Epidermal melanocyte (primary cell): Measurements from ENCODE around the gene ADAMTSL3.

Experiments
- DNase-seq: peaks from one replicate; pipeline ENCODE4 v3.0.0; 2011; ENCODE audit warnings: low spot score; ENCODE audit not compliant: insufficient read length

ADAMTSL3 gene

DNA sequence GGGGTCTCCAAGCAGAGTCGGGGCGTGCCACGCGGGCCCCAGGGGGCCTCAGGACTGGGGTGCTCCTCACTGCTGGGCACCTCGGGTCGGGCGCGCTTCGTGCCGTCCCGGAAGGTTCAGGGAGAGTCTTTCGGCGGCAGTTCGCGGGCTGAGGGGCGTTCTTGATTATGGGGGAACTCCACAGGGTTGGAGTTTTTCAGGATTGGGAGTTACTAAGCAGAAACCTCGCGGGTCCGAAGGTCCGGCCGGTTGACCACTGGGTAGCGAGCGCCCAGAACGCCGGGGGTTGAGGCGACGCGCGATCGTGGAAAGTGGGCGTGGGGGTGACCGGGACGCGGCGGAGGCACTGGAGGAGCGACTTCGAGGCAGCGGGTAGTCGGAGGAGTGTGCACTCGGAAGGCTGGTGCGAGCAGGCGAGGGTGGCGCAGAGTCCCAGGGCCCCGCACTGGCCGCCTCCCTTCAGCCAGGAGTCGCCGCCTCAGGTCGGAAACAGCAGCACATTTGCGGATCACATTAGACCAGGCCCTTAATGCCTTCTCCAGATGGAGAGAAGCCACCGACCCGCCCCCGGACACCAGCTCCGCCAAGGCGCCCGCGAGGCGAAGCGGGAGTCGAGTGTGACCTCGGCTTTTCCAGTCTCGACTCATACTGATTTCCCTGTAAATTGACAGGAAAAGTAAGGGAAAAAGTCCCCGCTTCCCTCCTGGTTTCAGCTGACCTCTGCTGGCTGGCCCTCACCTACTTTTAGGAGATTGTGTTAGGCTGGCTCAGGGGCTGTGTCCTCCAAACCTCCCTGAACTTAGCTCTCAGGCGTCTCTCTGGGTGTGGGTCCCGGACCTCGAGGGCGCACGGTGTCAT is 685 bp downstream of the ADAMTSL3 start:
- DNase-seq = no peak

DNA sequence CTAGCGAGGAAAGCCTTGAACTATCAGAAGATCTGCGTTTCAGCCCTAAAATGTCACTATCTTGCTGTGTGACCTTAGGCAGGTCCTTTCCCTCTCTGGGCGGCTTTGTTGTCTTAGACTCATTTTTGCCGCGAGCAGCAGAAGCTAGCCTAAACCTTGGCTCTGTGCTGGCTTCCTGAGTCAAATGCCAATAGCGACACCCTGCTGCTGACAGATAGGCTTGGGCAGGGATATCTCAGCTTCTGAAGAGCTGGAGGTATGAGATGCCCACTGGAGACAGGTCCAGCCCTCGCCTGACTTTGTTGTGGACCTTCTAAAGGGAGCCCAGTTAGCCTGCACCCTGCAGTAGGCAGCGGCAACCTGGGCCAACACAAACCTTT is 1.3 kb downstream of the ADAMTSL3 start:
- no peak for DNase-seq

DNA sequence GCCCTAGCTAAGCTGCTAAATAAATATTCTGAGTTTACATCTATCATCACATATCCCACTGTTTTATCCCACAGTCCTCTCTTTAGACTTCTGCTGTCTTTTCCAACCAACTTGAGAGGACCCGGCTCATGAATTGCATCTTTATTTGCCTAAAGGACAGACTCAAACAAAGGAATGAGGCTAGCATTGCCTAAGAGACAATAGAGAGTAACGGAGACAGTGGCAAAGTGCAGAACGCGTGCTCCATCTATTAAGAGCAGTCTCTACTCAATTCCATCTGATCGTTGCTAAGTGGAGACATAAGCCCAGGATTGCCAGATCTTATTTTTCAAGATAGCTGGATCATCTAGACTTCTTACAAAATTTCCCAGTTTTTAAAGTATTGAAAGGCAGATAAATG is 2.3 kb downstream of the ADAMTSL3 start:
- DNase-seq = no peak

DNA sequence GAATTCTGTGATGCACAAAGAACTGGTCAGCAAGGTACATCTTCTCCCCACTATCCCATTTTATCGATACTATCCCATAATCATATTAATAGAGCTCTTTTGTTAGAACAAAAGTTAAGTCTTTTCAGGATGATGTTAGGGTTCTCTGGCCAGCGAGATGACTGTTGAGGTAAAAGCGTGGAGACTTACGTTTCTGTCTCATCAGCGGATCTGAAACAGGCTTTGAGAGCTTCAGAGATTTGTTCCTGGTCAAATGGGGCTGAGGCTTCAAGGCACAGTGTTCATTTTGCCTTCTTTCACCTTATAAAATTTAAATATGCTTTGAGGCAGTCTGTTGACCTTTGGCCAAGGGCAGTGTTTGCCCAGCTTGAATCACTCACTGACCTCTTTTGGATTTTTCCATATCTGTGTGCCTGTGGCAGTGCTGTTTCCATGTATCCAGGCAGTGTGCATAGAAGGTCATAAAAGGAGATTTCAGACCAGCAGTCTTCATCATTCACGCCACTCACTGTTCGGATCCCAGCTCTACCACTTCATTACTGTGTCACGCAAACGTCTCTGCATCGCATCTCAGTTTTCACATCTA is 3.1 kb downstream of the ADAMTSL3 start:
- DNase-seq = no peak

DNA sequence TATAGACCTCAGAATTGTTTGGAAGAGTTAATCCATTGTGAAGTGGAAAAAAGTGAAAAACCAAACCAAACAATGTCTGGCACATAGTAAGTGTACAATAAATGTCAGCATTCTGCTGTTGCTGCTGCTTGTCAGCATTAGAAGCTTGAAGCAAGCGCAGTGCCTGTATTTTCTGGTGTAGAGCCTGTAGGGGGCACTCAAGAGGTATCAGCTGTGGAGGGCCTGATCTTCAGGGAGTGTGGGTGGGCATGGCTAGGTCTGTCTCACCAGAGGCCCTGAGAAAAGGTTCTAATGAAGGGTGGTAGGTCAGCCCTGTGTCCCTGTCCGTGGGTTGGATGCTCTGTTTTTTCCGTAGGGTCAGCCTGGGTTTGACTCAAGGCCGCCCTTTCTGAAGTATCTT is 3.6 kb downstream of the ADAMTSL3 start:
- DNase-seq = no peak

DNA sequence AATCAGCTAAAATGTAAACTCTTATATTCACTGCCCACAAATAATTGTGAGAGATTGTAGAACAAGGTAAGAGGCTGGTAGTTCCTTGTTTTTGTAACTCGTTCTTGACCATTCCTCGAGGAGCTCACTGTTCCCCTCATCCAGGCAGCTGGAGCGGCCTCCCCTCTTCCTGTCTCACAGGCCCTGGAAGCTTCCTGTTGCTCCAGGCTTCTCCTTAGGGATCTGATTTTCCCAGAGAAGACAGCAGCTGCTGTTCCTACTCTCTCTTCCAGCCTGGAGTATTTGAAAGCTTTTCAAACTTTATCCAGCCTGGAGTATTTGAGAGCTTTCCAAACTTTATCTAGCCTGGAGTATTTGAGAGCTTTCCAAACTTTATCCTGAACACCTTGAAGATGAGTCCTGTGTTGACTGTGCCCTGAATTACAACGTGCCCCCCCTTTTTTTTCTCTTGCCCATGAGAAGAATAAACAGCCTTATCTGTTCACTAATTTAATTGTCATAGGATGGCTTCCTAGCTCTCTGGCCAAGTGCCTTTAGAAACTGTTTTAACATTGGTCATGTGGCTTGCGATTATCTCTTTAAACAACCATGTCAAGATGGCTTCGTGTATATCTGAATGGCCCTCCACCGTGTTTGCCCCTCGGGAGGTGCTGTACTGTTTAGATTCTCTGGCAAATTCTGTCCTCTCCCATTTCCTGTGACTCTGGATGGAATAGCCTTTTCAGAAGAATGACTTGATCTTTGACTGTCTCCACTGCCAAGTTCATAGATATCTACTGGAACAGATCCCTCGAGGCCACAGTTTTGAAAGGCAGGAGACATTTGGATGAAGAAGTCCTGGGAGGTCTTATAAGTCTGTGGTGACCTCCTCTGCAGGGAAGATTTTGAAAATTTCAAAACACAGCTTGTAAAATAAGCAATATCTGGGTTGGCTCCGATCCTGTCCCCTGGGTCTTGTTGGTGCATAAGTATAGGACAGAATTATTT is 4.8 kb downstream of the ADAMTSL3 start:
- DNase-seq = no peak

DNA sequence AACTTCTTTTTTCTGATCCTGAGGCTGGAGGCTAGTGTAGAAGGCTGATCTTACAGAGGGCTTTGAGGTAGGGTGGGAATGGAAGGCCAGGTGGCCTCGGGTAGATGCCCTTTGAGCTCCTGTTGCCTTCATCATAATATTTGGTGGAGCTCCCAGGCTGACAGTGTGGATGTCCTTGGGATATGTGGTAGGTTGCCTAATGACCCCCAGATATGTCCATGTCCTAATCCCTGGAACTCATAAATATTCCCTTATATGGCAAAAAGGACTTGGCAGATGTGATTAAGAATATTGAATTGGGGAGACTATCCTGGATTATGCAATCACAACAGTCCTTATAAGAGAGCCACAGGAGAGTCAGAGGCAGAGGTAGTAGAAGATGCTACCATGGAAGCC is 5.5 kb downstream of the ADAMTSL3 start:
- DNase-seq = no peak

DNA sequence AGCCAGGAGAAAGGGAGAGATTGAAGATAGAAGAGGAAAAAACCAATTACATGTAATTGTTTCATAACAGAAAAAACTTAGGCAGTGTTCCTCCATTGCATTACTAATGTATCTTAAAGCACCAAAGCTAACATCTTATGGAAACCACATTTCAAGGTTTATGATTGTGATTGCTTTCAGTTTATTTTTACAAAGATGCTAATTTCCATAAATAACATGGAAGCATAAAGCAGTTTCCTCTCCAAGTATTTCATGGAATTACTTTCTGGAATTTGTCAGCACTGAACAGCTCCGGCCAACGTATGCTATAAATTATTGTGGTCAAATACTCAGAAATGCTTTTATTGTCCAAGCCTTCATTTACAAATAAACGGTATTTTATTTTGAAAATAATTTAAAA is 11.6 kb downstream of the ADAMTSL3 start:
- no peak for DNase-seq

DNA sequence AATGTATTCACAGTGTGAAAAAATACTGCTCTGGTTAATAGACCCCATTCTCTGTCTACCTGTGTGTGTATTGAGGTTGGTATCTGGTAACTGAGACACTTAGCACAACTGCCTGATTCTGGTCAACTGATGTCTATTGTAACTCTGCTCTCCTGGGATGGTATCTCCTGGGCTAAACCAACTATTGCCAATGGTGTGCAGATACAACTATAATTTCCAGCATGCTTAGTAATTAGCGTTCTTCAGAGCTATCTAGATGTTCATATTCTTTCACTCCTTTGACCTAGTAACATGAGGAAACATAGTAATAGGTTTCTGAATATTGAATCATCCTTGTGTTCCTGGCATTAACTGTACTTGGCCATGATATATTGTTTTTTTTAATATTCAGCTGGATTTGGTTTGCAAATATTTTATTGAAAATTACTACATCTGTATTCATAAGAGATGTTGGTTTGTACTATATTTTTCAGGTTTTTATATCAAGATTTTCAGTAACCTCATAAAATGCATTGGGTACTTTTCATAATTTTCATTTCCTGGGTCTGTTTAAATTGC is 16.8 kb downstream of the ADAMTSL3 start:
- no peak for DNase-seq

DNA sequence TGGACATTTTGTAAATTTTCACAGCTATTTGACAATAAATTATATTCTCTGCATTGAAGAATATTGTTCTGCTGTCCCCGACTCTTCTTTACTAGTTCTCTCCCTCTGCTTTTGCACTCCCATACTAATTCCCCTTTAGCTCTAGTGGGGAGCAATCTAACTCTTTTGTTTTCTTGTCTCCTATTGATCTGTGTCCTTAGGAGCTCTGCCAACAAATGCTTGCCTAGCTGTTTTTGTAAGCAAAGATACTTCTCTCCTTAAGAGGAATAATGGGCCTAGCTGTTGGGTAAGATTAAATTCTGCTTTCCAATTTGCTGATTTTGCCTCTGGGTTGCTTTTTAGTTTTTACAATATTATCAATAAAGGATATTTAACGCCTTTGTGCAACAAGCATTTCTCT is 17.7 kb downstream of the ADAMTSL3 start:
- DNase-seq = no peak

DNA sequence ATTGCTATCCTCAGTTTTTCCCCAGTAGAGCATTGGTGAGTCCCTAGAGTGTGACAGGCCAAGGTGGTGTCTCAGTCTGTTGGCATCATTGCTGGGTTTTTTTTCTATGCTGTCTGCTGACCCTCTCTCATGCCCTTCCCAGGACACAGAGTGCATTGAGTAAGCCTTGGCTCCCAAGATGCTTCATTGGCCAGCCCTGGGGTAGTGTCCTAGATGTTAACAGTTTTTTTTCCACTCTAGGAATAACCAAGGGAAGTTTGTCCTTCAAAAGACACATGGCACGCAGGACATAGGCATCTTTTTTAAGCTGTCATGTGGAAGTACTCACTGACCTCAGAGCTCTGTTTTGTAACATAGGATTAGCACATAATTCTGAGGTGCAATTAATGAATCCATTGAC is 19.5 kb downstream of the ADAMTSL3 start:
- no peak for DNase-seq

DNA sequence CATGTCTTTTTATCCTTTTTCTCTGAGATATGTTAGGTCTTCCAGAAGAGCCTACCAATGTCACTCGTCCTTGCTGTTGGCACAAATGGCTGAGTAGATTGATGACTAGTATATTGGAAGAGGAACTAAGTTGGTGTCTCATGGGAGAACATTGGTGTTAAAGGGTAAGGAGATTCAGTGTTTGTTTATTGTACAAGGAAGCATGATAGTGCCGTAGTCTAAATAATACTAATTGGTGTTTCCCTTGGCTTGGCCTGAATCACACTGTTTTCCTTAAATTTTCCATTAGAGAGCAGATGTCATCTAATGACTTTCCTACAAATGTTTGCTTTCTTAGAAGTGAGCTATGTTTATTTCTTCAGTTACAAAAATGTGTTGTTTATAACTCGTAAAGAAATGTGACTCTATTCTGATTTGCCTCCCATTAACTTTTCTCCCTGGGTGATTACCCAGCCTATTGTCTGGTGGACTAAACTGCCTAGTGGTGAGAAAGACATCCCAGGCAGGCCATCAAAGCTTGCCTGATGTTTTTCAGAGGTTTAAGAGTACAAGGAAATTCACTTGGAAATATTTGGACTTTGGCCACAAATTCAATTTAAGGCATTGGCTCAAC is 28.7 kb downstream of the ADAMTSL3 start:
- DNase-seq = no peak

DNA sequence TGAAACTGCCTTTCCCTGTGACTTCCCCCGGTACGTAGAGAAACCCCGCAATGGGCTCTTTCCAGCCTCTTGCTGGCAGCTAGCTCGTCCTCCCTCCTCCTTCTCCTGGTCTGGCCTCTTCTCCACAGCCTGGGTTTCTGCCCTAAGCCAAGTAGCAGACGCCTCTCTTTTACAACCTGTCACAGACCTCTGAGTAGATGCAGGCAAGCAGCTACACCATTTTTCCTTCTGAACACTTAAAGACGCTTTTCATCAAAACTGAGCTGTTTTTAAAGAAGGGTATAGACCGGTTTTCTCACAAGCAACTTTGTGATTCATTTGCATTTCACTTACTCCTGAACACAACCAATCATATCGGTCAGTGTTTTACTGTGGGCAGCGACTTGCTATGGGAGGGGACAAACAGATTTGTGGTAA is 32.0 kb downstream of the ADAMTSL3 start:
- no peak for DNase-seq

DNA sequence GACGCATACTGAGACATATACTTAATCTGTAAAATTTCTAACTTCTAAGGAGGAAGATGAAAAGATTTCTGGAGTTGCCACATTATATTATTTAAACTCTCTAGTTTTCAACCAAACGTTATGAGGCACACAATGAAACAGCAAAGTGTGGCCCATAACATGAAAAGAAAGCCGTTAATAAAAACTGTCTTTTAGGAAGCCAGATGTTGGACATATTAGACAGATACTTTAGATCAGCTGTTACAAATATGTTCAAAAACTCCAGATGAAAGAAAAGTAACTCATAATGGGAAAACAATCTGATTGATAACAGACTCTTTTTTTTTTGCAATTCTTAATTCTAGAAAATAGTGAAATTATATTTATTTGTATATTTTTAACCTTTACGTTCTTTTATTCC is 34.3 kb downstream of the ADAMTSL3 start:
- DNase-seq = no peak

DNA sequence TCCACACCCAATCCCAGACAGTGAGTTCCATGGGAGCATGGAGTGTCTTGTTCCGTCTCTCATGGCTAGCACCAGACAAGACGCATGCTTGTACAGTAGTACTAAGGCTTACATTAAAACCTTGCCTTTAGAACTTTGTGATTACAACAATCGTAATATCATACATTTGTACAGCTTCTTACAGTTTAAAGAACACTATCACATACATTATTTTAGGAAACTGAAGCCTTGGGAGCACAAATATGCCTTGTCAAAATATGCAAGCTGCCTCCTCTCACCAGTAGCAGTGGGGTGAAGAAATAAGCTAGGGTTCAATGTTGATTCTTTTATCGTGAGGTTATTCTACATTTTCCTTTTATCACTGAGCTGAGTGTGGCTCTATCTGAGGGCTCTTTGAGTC is 36.8 kb downstream of the ADAMTSL3 start:
- no peak for DNase-seq

DNA sequence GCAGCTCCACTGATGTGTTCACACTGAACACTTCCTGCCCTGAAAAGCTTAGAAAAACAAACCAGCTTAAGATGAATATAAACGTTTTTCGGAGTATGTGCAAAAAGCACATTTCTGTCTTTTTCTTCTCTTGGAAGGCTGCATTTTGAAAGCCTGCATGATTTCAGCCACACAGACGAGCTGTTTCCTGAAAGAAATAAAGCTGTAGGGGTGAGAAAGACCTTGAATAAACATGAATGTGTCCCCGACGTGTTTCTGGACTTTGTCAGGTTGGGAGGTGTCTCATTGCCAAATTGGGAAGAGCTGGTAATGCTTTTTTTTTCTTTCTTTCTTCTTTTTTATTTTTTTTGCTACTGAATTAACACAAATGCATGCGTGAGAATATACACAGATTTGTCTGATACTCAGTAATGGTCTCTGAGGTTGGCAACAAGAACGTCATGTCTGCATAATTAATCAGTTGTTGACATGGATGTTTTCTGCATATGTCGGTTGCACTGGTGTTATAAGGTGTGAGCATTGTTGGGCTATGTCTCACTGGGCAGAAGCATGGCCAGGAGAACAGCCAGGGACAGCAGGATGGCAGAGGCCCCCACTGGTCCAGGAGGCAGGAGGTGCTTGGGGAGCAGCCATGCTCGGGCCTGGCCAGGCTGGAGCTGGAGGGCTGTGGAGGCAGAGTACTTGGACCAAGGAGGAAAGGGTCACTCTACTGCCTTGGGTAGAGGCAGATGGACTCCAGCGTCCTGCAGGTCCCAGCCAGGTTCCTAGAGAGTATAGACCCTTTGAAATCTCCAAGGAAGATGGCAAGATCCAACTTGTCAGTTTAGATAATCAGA is 39.0 kb downstream of the ADAMTSL3 start:
- no peak for DNase-seq

DNA sequence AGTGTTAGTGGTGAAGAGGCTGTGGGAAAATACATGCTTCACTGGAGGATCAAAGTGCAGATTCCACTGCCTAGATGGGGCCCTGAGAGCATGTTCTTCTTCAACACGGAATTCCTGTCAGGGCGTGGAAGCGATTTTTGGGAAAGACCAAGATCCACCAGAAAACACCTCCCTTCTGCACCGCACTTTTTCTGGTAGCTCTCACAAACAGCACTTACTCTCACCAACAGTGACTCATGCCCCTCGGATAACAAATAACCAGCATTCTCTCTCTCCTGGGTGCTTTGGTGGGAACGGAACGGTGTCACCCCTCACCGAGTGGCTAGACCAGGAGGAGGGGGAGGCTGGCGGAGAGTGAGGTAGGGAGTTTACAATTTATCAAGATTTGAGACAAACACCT is 40.1 kb downstream of the ADAMTSL3 start:
- DNase-seq = no peak

DNA sequence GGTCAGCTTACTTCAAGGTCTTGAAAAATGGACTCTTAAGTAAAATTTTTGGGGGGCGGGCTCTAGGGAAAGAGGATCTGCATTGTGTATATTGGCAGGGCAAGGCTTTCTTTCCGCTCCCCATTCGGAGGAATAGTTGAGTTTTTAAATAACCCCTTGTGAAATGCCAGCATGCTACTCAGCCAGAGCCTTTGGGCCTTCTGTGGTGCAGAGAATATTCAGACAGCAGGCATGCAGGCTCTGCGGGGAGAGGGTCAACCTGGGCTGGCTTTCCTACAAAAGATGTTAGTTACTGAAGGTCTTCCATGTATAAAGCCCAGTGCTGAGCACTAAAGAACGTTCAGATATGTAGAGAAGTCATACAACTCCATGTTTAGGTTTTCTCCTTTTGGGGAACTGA is 40.6 kb downstream of the ADAMTSL3 start:
- DNase-seq = no peak

DNA sequence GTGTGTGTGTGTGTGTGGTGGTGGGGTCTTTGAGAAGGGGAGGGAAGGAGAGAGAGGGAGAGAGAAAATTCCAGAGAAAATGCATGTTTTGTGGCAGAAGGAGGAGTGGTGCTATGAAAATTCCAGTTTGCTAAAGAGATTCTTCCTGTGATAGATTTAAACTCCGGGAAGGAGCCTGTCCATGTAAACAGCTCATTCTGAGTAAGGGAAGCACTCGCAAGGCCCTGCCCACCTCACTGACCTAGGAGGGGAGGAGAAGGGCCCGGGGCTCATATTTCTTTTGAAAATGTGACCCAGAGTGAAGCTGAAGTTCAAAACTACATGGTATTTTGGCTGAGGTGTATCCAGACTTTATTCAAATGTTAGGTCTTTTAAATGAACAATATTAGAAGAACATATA is 41.3 kb downstream of the ADAMTSL3 start:
- DNase-seq = no peak

DNA sequence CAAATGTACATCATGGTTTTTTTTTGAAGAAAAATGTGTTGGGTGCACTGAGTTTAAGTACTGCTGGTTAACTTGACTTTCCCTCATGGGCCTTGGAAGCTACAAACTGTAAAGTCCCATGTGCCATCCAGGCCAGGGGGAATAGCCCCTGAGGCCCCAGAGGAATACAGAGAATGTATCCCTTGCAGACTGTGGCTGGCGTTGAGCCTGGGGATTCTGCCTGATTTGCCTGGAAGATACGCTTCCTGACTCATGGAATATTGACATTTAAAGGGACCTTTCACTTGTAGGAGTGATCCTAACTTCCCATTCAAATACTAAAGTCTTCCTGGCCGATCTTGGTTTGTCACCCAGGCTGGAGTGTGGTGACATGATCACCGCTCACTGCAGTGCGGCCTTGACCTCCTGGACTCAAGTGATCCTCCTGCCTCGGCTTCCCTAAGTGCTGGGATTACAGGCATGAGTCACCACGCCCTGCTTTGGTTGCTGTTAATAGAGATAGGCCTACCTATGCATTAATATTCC is 42.0 kb downstream of the ADAMTSL3 start:
- no peak for DNase-seq
